ENCODE data around the gene METTL23.
A peak's percentile ranks its signal among the peaks of the same experiment; 100 is the strongest.
"Not testable (repeated sequence)": the region's sequence is repeated elsewhere in the genome, so short reads cannot be mapped to it uniquely, and the experiment has no call there.

Gene METTL23

DNA sequence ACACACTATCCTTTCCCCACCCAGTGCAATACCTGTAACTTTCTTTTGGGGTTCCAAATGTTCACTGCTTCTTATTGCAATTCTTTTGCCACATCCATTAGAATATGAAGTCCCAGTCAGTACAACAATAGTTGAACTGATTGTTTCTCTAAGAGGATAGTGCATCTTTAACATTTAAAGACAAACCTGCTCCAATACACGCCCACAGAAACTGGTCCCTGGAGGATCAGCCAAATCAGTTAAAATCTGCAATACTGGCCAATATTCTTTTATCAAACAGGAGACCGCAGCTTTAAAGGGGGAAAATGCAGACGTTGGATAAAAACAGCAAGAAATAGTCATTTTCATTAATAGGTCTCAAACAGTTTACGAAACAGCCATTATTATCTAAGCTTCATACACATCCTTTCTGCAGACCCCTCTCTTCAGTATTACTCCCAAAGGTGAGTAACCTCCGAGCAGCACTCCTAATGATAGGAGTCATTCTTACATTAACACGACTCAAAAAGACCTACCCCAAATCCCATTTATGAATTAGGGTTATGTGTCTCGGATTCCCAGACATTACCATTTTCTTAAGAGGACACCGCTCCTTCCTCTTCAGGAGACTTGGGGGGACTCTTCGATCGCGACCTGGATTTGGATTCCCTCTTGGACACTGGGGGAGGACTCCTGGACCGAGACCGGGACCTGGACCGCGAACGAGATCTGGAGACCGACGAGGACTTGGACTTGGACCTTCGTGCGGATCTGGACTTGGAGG lies 9.1 kb downstream of the METTL23 start:
- DNase-seq = no peak

DNA sequence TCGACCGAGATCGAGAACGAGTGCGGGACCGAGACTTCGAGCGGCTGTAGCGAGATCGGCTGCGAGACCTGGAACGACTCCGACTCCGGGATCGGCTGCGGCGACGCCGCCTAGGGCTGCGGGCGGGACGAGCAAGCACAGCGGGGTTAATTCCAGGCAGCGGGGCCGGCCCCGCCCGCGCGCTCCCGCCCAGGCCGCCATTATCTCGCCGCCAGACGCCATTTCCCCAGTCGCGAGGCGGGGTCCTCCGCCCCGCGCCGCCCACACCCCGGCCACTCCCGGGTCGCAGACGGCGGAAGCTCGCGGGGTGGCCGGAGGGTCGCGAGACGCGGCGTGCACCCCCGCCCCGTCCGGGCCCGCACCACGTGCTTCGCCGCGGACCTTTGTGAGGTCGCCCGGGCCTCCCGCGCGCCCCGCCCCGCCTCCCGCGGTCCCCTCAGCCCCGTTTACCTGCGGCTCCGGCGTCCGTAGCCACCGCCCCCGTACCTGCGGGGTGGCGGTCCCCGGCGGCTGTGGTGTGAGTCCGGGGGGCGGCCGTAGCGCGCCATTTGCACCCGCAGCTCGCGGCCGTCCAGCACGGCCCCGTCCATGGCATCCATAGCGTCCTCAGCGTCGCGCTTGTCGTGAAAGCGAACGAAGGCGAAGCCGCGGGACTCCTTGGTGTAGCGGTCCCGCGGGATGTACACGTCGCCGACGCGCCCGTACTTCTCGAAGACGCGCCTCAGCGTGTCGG lies 9.9 kb downstream of the METTL23 start:
- DNase-seq = peak; percentile 75

DNA sequence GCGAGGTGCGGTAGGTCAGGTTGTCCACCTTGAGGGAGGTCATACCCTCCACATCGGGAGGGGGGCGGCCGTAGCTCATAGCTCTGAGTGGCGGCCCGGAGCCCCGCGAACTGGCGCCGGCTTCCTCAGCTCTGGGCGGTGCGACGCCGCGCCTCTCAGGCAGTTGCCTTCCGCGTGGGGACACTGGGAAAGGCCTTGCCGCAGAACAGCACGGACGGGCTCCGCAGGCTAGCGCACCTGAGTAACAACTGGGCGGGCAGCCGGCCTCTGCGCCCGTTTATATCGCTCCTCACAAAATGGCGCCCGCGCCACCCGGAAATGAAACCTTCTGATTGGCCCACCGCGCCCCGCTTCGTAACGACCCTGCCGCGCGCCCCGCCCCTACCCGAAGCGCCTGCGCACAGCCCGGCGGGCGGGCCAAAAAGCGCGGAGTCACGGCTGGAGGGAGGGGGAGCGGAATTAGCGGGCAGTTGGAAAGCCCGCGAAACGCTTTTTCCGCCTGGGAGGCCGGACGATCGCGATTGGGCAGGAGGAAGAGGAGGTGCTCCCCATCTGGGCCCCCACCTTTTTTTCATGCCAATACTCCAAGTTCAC lies 10.5 kb downstream of the METTL23 start, which contains the start of gene SRSF2:
Gene SRSF2, minus strand, starts transcription at position 250 of the 594 bp plus-strand sequence. Its CDS starts 171 bp downstream, at position 79.
- DNase-seq = peak; percentile 99

DNA sequence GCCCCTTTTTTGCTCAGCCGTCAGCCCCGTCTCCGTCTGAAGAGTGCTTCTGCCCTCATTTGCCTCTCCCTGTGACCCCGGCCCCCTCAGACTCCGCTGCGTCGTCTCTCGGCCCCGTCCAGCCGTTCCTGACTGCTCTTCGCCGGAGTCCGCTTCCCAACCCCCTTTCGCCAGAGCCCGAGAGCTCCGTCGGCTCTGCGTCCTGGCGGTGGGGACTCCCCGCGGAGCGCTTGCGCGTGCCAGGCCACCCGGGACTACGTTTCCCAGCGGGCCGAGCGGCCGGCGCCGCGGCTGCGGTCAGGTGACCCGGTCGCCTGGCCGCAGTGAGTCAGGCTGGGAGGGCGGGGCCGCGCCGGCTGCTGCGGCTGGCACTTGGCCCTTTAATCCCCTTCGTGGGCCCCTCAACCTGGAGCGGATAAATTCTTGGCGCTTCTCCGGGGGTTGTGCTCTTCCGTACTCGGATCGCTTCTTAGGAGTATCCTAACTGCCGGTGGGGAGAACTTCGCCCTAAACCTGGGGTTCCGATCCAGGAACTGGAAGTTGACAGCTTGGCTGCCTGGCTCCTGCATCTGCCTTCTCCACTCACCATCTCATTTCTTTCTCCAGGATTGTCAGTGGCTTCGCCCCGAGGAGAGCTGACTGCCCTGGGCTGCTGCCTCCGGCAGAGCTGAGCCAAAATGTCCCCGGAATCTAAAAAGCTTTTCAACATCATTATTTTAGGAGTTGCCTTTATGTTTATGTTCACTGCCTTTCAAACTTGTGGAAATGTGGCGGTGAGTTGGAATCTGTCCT lies 11.2 kb downstream of the METTL23 start, which contains the start of gene MFSD11:
Gene MFSD11, plus strand, starts transcription at position 444 of the 792 bp plus-strand sequence. Its CDS starts 234 bp downstream, at position 678.
- peak; percentile 94 for DNase-seq

DNA sequence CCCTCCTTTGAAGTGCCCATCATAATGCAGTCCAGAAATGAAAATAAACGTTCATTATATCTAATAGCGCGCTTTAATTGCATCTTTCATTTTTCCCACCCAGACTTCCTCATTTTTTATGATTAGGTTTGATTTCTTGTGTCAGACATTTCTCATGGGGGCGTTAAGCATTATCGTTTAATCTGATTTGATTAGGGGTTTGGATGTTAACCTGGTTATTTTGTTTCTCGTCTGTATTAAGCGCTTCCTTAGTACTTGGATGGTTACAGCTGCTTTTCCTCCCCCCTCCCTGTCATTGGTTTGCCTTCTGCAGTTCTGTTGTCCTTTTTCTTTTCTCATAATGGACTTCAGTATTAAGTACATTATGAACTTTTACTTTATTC lies 11.8 kb downstream of the METTL23 start:
- no peak for DNase-seq

DNA sequence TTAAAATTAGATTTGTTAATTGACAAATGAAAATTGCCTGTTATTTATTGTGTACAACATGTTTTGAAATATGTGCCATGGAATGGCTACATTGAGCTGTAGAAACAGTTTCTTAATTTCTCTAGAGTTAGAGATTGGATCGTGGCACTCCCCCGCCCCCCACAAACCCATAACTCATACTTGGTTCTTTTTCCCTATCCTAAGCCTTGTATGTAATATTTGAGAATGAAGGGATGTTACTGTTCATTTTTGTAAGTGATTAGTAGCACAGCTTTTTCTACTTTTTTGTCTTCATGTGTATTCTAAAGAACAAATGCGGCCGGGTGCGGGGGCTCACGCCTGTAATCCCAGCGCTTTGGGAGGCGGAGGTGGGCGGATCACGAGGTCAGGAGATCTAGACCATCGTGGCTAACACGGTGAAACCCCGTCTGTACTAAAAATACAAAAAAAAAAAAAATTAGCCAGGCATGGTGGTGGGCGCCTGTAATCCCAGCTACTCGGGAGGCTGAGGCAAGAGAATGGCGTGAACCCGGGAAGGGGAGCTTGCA lies 13.0 kb downstream of the METTL23 start:
- DNase-seq = not testable (repeated sequence)

DNA sequence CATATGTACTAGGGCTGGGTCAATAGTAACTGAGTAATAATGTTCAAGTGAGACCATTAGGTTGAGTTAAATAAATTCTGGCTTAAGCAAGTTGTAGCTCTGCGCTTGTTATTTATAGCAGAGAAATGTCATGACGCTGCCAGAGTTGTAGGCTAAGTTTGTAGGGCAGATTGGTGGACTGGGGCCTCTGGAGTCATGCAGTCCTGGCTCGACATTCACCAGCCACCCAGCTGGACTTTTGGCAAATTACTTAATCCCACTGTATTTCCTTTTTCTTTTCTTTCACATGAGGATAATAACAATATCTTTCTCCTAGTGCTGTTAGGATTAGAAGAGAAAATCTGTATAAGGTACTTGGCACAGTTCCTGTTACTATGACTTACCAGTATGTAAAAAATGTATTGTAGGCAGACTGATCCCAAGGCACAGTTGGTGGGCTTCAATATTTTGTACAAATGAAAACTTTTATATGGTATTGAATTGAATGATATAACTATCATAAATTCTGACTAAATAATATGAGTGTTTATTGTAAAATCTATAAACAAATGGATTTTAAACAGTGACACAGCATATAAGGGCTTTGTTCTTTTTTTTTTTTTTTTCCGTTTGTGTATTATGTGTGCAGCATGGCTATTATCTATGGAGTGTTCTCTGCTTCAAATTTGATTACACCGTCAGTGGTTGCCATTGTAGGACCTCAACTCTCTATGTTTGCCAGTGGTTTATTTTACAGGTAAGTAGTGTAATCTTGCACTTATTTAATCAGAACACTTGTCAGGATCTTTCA lies 13.9 kb downstream of the METTL23 start:
- DNase-seq = no peak

DNA sequence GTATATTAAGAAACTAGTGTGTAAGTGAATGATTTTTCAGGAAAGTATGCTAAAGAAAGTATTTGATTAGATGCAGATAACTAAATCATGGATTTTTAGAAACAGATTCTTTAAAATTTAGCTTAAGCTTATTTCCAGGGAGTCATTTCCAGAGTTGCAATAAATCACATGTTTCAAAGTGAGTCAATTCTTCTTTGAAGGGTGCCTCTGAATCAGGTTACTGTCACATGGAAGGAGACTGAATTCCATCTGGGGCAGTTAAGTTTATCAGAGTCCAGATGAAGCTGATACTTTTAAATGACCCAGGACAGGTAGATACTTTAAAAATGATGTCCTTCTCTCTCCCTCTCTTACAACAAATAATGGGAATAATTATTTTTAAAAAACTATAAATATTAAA lies 16.3 kb downstream of the METTL23 start:
- DNase-seq = no peak

DNA sequence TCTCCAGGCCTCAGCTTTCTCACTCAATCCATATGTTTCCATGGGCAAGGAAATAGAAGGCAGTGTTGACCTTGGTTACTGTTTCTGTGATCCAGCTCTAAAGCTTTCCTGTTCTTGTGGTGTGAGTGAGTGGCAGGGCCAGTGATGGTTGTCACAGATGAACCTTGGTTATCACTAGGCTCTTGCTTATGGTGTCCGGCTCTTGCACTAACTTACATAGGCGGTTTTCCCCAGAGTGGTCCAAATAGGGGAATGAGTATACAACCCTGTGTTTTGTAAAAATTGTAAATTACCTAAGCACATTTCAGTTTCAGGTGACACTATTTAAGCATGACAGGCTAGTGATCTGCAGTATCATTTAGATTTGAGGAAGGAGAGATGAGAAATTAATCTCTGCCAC lies 18.1 kb downstream of the METTL23 start:
- DNase-seq = no peak

DNA sequence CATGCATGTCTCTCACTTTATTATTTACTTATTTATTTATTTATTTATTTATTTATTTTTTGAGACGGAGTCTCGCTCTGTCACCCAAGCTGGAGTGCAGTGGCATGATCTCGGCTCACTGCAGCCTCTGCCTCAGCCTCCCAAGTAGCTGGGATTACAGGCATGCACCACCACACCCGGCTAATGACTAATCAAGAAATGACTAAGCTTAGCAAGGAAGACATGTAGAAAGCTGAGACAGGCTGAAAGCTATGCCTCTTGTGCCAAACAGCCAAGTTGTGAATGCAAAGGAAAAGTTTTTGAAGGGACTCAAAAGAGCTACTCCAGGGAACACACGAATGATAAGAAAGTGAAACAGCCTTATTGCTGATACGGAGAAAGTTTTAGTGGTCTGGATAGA lies 19.1 kb downstream of the METTL23 start:
- not testable (repeated sequence) for DNase-seq

DNA sequence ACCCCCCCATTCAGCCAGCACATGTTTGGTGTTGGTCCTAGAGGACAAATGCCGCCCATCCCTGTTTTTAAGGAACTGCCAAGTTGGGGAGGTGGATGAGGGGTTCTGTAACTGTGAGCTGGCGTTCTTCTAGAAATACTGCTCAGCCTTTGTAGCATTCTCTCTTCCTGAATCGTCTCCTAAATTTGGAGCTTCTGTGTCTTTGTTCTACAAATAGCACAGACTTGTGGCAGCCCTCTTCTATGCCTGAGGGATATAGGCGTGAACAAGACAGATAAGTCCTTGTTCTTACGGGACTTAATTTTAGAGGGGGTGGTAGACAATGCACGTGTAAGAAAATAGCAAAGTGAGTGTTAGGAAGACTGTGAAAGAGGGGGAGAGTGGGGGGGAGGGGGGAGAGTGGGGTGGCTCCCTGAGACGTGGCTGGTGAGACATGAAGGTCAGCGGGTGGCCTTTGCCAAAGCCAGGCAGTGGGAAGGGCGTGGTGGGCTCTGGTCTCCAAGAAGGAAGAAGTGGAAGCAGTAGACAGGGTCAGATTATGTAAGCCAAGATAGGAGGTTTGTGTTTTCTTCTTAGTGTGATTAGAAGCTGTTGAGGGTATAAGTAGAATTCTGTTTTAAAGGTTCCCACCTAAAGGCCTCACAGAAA lies 21.2 kb downstream of the METTL23 start:
- DNase-seq = no peak

DNA sequence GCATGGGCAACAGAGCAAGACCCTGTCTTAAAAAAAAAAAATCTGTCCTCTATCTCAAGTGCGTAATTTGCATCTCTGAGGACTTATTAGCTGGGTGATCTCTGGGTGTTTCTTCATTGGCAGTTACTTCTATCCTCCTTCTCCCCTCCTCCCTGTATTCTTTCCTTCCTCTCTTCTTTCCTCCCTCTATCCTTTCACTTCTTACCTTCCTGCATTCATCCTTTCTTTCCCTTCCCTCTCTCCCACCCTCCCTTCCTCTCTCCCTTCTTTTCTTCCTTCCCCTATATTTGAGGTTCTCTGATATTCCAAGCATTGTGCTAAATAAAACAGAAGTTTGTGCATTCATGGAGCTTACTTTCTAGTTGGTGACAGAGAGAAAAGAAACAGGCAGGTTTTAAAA lies 22.0 kb downstream of the METTL23 start:
- no peak for DNase-seq

DNA sequence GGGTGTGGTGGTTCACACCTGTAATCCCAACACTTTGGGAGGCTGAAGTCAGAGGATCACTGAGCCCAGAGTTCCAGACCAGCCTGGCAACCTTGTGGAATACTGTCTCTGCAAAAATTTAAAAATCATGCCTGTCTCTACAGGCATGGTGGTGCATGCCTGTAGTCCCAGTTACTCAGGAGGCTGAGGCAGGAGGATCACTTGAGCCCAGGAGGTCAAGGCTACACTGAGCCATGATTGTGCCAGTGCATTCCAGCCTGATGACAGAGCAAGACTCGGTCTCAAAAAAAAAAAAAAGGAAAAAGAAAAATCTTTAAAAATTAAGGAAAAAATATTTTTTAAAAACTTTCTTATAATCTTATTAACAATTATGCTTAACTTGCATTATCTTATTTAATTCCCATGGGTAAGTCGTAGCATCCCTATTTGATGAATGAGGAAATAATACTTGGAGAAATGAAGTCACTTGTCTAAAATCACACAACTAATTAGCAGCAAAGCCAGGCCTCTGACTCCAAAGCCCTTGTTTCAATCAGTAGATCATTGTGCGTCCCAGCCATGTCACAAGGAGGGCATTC lies 24.9 kb downstream of the METTL23 start:
- DNase-seq = no peak

DNA sequence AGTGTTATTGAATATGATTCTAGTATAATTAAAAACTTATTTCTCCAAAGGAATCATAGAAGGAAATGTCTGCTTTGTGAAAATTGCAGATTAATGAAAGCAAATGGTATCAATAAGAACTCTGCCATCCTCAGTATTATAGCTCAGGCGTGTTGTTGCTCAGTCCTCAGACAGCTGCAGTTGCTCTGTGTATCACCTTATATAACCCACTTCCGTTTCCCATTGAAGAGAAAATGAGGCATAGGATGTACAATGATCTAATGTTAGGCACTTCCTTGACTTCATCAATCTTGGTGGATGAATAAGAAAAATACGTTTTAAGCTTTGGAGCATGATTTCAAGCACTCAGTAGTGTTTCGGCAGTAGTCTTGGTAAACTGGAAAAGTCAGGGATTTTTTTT lies 25.4 kb downstream of the METTL23 start:
- DNase-seq = no peak

DNA sequence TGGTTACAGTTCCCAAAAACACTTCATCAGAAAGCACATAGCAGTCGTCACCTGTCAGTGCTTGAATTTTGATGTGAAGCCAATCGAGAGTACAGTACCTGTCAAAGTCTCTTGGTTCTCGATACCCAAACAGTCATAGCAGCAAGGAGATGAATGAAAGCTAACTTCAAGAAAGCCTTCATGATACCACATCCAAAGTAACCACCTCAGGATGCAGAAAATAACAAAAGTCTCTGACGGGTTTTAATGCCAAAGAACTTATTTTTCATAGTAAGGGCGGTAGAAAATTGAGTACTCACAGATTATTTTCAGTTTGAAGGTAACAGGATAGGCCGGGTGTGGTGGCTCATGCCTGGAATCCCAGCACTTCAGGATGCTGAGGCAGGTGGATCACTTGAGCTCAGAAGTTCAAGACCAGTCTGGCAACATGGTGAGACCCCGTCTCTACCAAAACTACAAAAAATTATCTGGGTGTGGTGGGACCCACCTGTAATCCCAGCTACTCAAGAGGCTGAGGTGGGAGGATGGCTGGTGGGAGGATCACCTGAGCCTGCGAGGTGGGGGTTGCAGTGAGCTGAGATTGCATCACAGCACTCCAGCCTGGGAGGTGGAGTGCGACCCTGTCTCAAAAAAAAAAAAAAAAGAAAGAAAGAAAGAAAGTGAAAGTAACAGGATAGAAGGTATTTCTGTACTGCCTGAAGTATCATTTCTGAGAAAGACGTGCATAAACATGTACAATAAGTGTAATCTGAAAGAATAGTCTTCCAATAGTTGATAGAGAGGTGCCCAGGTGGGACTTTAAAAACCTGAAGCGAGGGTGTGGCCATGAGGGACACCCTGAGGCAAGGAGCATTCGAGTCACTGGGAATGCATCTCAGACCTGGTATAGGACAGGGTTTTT lies 26.7 kb downstream of the METTL23 start:
- DNase-seq = no peak

DNA sequence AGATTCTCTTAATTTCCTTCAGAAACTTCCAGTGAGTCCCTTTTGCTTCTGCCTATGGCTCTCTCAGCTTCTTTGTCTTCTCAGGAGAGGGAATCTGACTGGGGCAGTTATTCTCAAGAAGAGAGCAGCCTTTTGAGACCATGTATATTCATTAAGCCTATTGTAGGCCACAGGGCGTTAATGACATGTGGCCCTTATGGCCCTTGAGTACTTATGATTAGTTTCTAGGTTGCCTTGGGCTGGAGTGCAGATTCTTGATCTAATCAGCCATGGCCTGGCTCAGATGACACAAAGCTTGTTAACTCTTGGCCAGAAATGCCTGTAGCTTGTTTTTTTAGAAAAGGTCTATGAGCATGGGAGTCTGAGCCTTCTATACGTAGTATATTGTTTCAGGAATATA lies 28.6 kb downstream of the METTL23 start:
- no peak for DNase-seq

DNA sequence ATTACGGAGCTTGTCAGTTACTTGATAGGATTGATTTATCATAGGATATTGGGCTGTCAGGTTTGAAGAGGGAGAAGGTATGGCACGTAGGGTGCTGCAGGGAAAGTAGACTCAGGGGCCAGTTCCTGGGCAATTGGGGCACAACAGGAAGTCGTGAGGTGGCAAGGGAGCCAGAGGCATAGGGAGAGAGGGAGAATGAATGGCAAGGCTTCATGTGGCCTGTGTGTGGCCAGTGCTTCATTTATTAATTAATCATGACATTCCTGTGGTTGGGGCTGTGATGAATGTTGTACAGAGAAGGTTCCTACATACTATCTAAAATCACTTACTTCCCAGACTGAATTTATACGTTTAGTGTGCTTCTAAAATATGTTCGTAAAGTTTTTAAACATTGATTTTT lies 30.6 kb downstream of the METTL23 start:
- no peak for DNase-seq

DNA sequence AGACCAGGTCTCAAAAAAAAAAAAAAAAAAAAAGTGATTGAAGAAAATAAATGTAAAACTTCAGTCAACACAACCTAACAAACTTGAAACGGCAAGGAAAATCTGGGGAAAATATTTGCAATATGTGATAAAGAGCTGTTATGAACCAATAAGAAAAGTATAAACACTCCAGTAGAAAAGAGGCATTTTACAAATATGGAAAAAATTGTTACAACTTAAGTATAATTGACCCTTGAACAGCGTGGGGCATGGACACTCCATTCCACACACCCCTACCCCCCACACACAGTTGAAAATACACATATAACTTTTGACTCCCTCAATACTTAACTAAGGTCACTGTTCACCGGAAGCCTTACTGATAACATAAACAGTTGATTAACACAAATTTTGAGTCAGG lies 31.9 kb downstream of the METTL23 start:
- no peak for DNase-seq

DNA sequence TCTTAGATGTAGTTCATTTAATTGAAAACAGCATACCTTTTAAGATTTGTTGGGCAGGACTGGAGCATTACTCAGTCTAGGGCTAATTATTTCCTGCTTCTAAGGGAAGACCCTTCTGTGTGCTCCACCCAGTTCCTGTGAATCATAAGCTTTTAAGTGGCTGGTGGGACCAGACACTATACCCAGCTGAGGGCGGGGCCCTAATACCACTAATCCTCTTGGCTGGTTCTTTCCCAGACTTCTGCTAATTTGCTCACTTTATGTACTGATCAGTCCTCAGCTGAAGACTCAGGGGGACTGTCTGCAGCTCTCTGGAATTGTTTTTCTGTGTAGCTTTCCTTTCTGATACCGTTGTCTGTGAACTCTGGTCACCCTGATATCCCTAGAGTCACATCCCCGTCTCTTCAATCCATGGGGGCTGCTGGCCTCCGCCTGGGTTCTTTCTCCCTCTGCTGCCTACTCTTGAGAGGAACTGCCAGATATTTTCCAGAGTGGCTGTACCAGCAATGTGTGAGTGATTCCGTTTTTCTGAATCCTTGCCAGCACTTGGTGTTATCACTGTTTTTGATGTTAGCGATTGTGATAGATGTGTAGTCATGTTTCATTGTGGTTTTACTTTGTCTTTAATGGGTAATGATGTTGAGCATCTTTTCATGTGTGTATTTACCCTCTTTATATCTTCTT lies 46.3 kb downstream of the METTL23 start:
- no peak for DNase-seq

Measured in COR-L47 (cell line).